H9 (cell line): ENCODE results near the gene WEE2. TPM values are rescaled to one million over a fixed set of nuclear protein-coding genes. Genes with fewer than 3 reads are reported as not detected.

Source experiments
- DNase-seq: peaks from one replicate; pipeline ENCODE4 v3.0.0-alpha.2; 2017
- H2AFZ ChIP-seq: one replicate; pipeline ENCODE4 v1.6.1; 2013; ENCODE audit warnings: mild to moderate bottlenecking, low read length, control low read depth, moderate library complexity
- H2AK5ac ChIP-seq: 2 replicates; pipeline ENCODE4 v1.6.1; 2013; ENCODE audit warnings: low read length, control low read depth, mixed read lengths; ENCODE audit not compliant: insufficient read length
- H2BK120ac ChIP-seq: one replicate; pipeline ENCODE4 v1.6.1; 2013; ENCODE audit warnings: low read depth, mild to moderate bottlenecking, low read length, control low read depth, inconsistent platforms; ENCODE audit not compliant: poor library complexity, severe bottlenecking
- H2BK12ac ChIP-seq: 2 replicates; pipeline ENCODE4 v1.6.1; 2013; ENCODE audit warnings: low read length, control low read depth, mixed read lengths, low read depth; ENCODE audit not compliant: insufficient read length
- H2BK15ac ChIP-seq: 2 replicates; pipeline ENCODE4 v1.6.1; 2013; ENCODE audit warnings: low read depth, low read length, control low read depth
- H2BK20ac ChIP-seq: one replicate; pipeline ENCODE4 v1.6.1; 2013; ENCODE audit warnings: low read depth, mild to moderate bottlenecking, low read length, control low read depth, inconsistent platforms; ENCODE audit not compliant: poor library complexity, severe bottlenecking
- H2BK5ac ChIP-seq: 2 replicates; pipeline ENCODE4 v1.6.1; 2013; ENCODE audit warnings: low read length, control low read depth, mixed read lengths; ENCODE audit not compliant: insufficient read length
- H3K14ac ChIP-seq: 2 replicates; pipeline ENCODE4 v1.6.1; 2013; ENCODE audit warnings: low read length, control low read depth; ENCODE audit not compliant: insufficient read depth
- H3K18ac ChIP-seq: 2 replicates; pipeline ENCODE4 v1.6.1; 2013; ENCODE audit warnings: low read depth, mild to moderate bottlenecking, mixed read lengths, low read length, control low read depth; ENCODE audit not compliant: insufficient read length
- H3K23ac ChIP-seq: 2 replicates; pipeline ENCODE4 v1.6.1; 2013; ENCODE audit warnings: low read length, control low read depth, mixed read lengths, low read depth; ENCODE audit not compliant: insufficient read length
- H3K23me2 ChIP-seq: 2 replicates; pipeline ENCODE4 v1.6.1; 2013; ENCODE audit warnings: low read depth, mild to moderate bottlenecking, mixed read lengths, low read length, control low read depth; ENCODE audit not compliant: insufficient read length, poor library complexity, severe bottlenecking
- H3K27ac ChIP-seq: 2 replicates; pipeline ENCODE4 v1.5.1; 2013; ENCODE audit warnings: low read length, control low read depth, mixed read lengths, low read depth; ENCODE audit not compliant: insufficient read length
- H3K27me3 ChIP-seq: 2 replicates; pipeline ENCODE4 v1.6.1; 2013; ENCODE audit warnings: low read length, control low read depth, inconsistent platforms; ENCODE audit not compliant: insufficient read depth
- H3K4ac ChIP-seq: 2 replicates; pipeline ENCODE4 v1.6.1; 2013; ENCODE audit warnings: low read depth, mild to moderate bottlenecking, control low read depth, inconsistent platforms, low read length, moderate library complexity
- H3K4me1 ChIP-seq: 2 replicates; pipeline ENCODE4 v1.6.1; 2013; ENCODE audit warnings: low read length, control low read depth, inconsistent platforms; ENCODE audit not compliant: insufficient read depth
- H3K4me2 ChIP-seq: 2 replicates; pipeline ENCODE4 v1.6.1; 2013; ENCODE audit warnings: low read length, control low read depth, mixed read lengths; ENCODE audit not compliant: insufficient read length, insufficient read depth
- H3K56ac ChIP-seq: 2 replicates; pipeline ENCODE4 v1.6.1; 2013; ENCODE audit warnings: low read depth, mild to moderate bottlenecking, mixed read lengths, low read length, control low read depth; ENCODE audit not compliant: insufficient read length
- H3K79me1 ChIP-seq: 2 replicates; pipeline ENCODE4 v1.6.1; 2013; ENCODE audit warnings: low read depth, mild to moderate bottlenecking, moderate library complexity, low read length, control low read depth, inconsistent platforms; ENCODE audit not compliant: insufficient read depth, poor library complexity, severe bottlenecking
- H3K79me2 ChIP-seq: 2 replicates; pipeline ENCODE4 v1.6.1; 2013; ENCODE audit warnings: low read length, control low read depth, inconsistent platforms; ENCODE audit not compliant: insufficient read depth
- H3K9ac ChIP-seq: 2 replicates; pipeline ENCODE4 v1.6.1; 2013; ENCODE audit warnings: low read length, control low read depth, mixed read lengths; ENCODE audit not compliant: insufficient read length; ENCODE audit errors: extremely low read depth
- H3K9me3 ChIP-seq: one replicate; pipeline ENCODE4 v1.6.1; 2013; ENCODE audit warnings: low read depth, low read length, inconsistent platforms; ENCODE audit not compliant: control insufficient read depth
- H3T11ph ChIP-seq: one replicate; pipeline ENCODE4 v1.6.1; 2013; ENCODE audit warnings: mild to moderate bottlenecking, low read length, control low read depth, inconsistent platforms
- H4K20me1 ChIP-seq: one replicate; pipeline ENCODE4 v1.6.1; 2013; ENCODE audit not compliant: control insufficient read depth, insufficient read length, insufficient read depth
- H4K5ac ChIP-seq: 2 replicates; pipeline ENCODE4 v1.6.1; 2013; ENCODE audit warnings: low read depth, mild to moderate bottlenecking, mixed read lengths, low read length, control low read depth; ENCODE audit not compliant: insufficient read length
- H4K8ac ChIP-seq: replicated peaks from 2 replicates; pipeline ENCODE4 v1.6.1; 2013; ENCODE audit warnings: low read length, control low read depth, mixed read lengths, low read depth; ENCODE audit not compliant: insufficient read length
- H4K91ac ChIP-seq: 2 replicates; pipeline ENCODE4 v1.6.1; 2013; ENCODE audit warnings: low read depth, mild to moderate bottlenecking, moderate library complexity, mixed read lengths, low read length, control low read depth; ENCODE audit not compliant: insufficient read length
- H3K27ac Mint-ChIP-seq, 3 experiments: 2 replicates in 2 of 3; 3 replicates in 1 of 3; pipeline ENCODE4 v1.8.0; 2020 to 2021; ENCODE audit warnings: mixed read lengths in 3 of 3, mild to moderate bottlenecking in 1 of 3, moderate library complexity in 1 of 3
- H3K27me3 Mint-ChIP-seq: 2 replicates; pipeline ENCODE4 v1.8.0; 2021; ENCODE audit warnings: low read depth, mild to moderate bottlenecking, moderate library complexity, mixed read lengths
- H3K36me3 Mint-ChIP-seq, 3 experiments: 2 replicates in 2 of 3; 3 replicates in 1 of 3; pipeline ENCODE4 v1.8.0; 2020 to 2021; ENCODE audit warnings: low read depth in 3 of 3, mixed read lengths in 3 of 3; ENCODE audit not compliant: insufficient read depth in 1 of 3
- H3K4me1 Mint-ChIP-seq, 2 experiments: 2 replicates each; pipeline ENCODE4 v1.8.0; 2020; ENCODE audit warnings: mixed read lengths in 2 of 2
- H3K4me3 Mint-ChIP-seq, 2 experiments: 2 replicates in 1 of 2; 3 replicates in 1 of 2; pipeline ENCODE4 v1.8.0; 2020 to 2021; ENCODE audit warnings: mild to moderate bottlenecking in 2 of 2, mixed read lengths in 2 of 2, moderate library complexity in 1 of 2
- H3K9me3 Mint-ChIP-seq, 2 experiments: 2 replicates in 1 of 2; 3 replicates in 1 of 2; pipeline ENCODE4 v1.8.0; 2020; ENCODE audit warnings: mild to moderate bottlenecking in 2 of 2, mixed read lengths in 2 of 2, moderate library complexity in 1 of 2
- CTCF ChIP-seq: fragments of 200-600 bp; sonication (generic); conservative IDR thresholded peaks from 3 replicates; pipeline ENCODE4 v1.8.0; 2021; ENCODE audit warnings: antibody characterized with exemption, mild to moderate bottlenecking
- WGBS: extraction: QIAGEN DNeasy Blood & Tissue Kit; methylation state at CpG from one replicate; pipeline ENCODE4 v1.1.7; 2013; ENCODE audit warnings: missing lambda C conversion rate, low lambda C conversion rate, mixed read lengths; ENCODE audit not compliant: insufficient read length; ENCODE audit errors: extremely low coverage; 5-methylcytosine and 5-hydroxymethylcytosine counted together
- total RNA-seq: library from RNA; stranded (reverse); gene quantifications from 2 replicates; pipeline ENCODE4 v1.2.1, GENCODE V29; 2021

The WEE2 gene
- total RNA-seq, 1 experiment from 2014 or later = not detected

GRCh38 chr7:141693082-141693481 lies 15.1 kb upstream of the WEE2 start:
- no peak overlapping the region for H2BK12ac ChIP-seq
- H2AK5ac ChIP-seq = no peak overlapping the region
- H3K36me3 Mint-ChIP-seq = 0 out of 7 replicates have a peak, but pooled peaks cover 0 to 3% (median 0%) of the 10 kb centered on the region in 3 experiments
- H3K27ac Mint-ChIP-seq = no peak overlapping the region
- H2BK20ac ChIP-seq = no peak overlapping the region
- no peak overlapping the region for H4K91ac ChIP-seq
- H4K8ac ChIP-seq = no peak overlapping the region
- H3T11ph ChIP-seq = no peak overlapping the region
- H3K23me2 ChIP-seq = no peaks in the 10 kb centered on the region
- peaks cover 10% of the 10 kb centered on the region for H3K4me1 ChIP-seq
- no peak overlapping the region for H3K14ac ChIP-seq
- H3K4me2 ChIP-seq = no peak overlapping the region
- H3K4me1 Mint-ChIP-seq = peaks cover 46 to 58% of the 10 kb centered on the region in 2 experiments
- H3K18ac ChIP-seq = no peak overlapping the region
- H3K9me3 Mint-ChIP-seq = no peaks in the 10 kb centered on the region
- H2BK120ac ChIP-seq = no peak overlapping the region
- H3K27me3 ChIP-seq = no peaks in the 10 kb centered on the region
- no peak for TF ChIP-seq CTCF
- H2AFZ ChIP-seq = no peak overlapping the region
- no peak overlapping the region for H4K5ac ChIP-seq
- H2BK5ac ChIP-seq = no peak overlapping the region
- no peak overlapping the region for H3K23ac ChIP-seq
- H3K9me3 ChIP-seq = no peaks in the 10 kb centered on the region
- H2BK15ac ChIP-seq = no peak overlapping the region
- H3K79me1 ChIP-seq = peaks cover 3% of the 10 kb centered on the region
- WGBS = no CpG with 5 or more reads among the region's 3 CpGs
- H3K56ac ChIP-seq = no peak overlapping the region
- H3K9ac ChIP-seq = no peak overlapping the region
- DNase-seq = no peak
- no peak overlapping the region for H3K27ac ChIP-seq
- H4K20me1 ChIP-seq = no peaks in the 10 kb centered on the region
- no peaks in the 10 kb centered on the region for H3K27me3 Mint-ChIP-seq
- no peak overlapping the region for H3K4ac ChIP-seq
- no peak overlapping the region for H3K4me3 Mint-ChIP-seq
- H3K79me2 ChIP-seq = peaks cover 2% of the 10 kb centered on the region; the same call in 1 of the 2 replicates
